ENCODE data around the gene FAM131B. TPM values are rescaled to one million over a fixed set of nuclear protein-coding genes. Genes with fewer than 3 reads are reported as not detected.

The FAM131B gene
- total RNA-seq, 1 donor from 2014 or later: 111 TPM

DNA sequence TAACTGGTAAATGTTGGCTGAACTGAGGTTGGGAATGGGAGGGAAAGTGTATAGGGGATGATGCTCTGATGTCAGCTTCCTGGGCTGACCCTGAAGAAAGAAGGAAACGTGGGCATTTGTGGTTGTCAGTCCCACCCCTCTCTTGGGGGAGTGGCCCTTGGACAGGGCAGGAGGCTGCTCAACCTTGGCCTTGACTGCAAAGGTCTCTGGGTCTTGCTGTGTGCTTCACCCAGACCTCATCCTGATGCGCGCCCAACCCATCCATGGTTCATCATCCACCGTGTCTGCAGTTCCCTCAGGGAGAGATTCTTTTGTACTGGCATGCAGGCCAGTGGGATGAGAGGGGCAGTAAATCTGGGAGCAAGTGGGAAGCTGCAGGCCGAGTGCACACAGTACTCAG, 13.9 kb upstream of the FAM131B start:
- Mint-ChIP-seq H3K27me3 (ENCODE audit: unreplicated experiment) (peaks cover 4% of the 10 kb centered on the region), H3K4me3 (ENCODE audit: unreplicated experiment) (no peak overlapping the region), H3K36me3 (ENCODE audit: unreplicated experiment) (no peaks in the 10 kb centered on the region), H3K4me1 (ENCODE audit: low read depth, unreplicated experiment) (peaks cover 36% of the 10 kb centered on the region), H3K27ac (ENCODE audit: unreplicated experiment) (no peak overlapping the region), H3K9me3 (ENCODE audit: unreplicated experiment) (peaks cover 8% of the 10 kb centered on the region)
- DNase-seq: no peak
- TF ChIP-seq, protein P1, sequence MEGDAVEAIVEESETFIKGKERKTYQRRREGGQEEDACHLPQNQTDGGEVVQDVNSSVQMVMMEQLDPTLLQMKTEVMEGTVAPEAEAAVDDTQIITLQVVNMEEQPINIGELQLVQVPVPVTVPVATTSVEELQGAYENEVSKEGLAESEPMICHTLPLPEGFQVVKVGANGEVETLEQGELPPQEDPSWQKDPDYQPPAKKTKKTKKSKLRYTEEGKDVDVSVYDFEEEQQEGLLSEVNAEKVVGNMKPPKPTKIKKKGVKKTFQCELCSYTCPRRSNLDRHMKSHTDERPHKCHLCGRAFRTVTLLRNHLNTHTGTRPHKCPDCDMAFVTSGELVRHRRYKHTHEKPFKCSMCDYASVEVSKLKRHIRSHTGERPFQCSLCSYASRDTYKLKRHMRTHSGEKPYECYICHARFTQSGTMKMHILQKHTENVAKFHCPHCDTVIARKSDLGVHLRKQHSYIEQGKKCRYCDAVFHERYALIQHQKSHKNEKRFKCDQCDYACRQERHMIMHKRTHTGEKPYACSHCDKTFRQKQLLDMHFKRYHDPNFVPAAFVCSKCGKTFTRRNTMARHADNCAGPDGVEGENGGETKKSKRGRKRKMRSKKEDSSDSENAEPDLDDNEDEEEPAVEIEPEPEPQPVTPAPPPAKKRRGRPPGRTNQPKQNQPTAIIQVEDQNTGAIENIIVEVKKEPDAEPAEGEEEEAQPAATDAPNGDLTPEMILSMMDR (IDR thresholded peaks at IDR 0.05; ENCODE audit: partially characterized antibody, unreplicated experiment): no peak

DNA sequence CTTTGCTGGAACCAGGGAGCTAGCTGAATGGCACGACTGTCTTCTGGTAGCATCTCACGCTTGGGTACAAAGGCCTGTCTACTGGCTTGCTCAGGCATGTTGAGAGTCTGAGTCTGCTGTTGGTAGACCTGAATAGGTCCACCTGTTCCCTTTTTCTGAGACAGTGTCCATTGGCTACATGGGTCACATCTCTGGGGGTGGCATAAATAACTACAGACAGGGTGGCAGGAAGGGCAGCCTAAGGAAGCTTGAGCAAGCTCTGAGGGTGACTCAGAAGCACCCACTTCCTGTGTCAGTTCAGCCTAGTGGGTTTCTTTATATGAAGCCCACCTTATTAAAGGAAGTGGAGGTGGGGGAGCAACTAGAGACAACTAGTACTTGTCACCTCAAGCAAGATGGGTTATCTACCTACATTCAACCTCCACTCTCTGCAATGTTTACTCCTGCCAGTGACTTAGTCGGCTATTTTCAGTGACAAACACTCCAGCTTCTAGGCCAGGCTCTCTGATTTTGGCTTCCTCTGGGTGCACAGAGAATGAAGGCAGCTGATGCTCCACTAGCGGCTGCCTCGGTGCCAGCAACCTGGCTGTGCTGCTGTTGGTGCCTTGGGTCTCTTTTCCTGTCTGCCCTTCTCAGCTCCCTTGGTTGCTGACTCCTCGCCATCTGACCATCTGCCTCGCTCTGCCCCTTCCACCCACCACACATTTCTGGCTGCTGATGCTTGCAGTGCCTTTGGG, 13.0 kb upstream of the FAM131B start:
- Mint-ChIP-seq H3K4me3 (ENCODE audit: unreplicated experiment) (no peak overlapping the region), H3K9me3 (ENCODE audit: unreplicated experiment) (peaks cover 11% of the 10 kb centered on the region), H3K27ac (ENCODE audit: unreplicated experiment) (no peak overlapping the region), H3K36me3 (ENCODE audit: unreplicated experiment) (no peaks in the 10 kb centered on the region), H3K4me1 (ENCODE audit: low read depth, unreplicated experiment) (peaks cover 36% of the 10 kb centered on the region), H3K27me3 (ENCODE audit: unreplicated experiment) (peaks cover 4% of the 10 kb centered on the region)
- DNase-seq: no peak
- TF ChIP-seq, protein P1 (IDR thresholded peaks at IDR 0.05; ENCODE audit: partially characterized antibody, unreplicated experiment): no peak

DNA sequence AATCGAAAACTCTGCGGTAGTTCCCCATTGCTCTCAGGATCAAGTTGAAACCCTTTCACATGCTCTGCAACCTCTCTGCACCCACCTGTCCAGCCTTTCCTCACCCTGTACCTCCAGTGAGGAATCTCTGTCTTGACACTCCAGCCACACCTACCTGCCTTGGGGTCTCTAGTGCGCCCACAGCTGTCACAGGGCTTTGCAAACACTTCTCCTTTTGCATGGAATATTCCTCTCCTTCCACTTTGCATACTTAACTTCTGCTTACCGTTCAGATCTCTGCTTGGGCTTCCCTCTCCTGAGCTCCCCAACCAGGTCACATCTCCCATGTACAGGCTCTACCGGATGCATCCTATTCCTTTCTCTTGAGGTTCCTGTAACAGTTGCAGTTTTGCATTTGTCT, 12.0 kb upstream of the FAM131B start:
- peaks cover 31% of the 10 kb centered on the region for H3K4me1 Mint-ChIP-seq (ENCODE audit: low read depth, unreplicated experiment)
- TF ChIP-seq, protein P1 (IDR thresholded peaks at IDR 0.05; ENCODE audit: partially characterized antibody, unreplicated experiment): no peak
- no peak for DNase-seq
- H3K27ac Mint-ChIP-seq (ENCODE audit: unreplicated experiment): no peak overlapping the region
- H3K4me3 Mint-ChIP-seq (ENCODE audit: unreplicated experiment): peak overlapping the region; percentile 23
- H3K9me3 Mint-ChIP-seq (ENCODE audit: unreplicated experiment): peaks cover 8% of the 10 kb centered on the region
- H3K36me3 Mint-ChIP-seq (ENCODE audit: unreplicated experiment): no peaks in the 10 kb centered on the region
- H3K27me3 Mint-ChIP-seq (ENCODE audit: unreplicated experiment): peaks cover 4% of the 10 kb centered on the region

DNA sequence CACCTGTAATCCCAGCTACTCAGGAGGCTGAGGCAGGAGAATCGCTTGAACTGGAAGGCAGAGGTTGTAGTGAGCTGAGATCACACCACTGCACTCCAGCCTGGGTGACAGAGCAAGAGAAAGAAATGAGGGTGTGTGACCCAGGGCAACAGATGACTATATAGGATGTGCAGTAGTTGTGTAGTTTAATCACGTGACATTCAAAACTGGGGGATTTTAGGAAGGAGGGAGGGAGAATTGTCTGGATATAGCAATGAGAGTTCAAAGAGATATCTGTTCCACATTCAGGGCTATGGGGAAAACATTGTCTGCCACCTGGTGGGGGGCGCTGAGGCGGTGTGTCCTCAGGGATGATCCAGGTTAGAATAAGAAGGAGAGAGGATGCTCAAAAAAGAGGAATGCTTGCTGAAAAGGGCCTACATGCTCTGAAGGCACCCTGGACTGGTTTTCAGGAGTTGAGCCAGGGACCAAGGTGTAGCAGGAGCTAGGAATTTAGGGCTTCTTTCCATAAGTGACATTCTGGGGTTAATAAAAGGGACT, 10.8 kb upstream of the FAM131B start:
- TF ChIP-seq, protein P1 (IDR thresholded peaks at IDR 0.05; ENCODE audit: partially characterized antibody, unreplicated experiment): no peak
- Mint-ChIP-seq H3K9me3 (ENCODE audit: unreplicated experiment) (peaks cover 8% of the 10 kb centered on the region), H3K36me3 (ENCODE audit: unreplicated experiment) (no peaks in the 10 kb centered on the region), H3K27me3 (ENCODE audit: unreplicated experiment) (peaks cover 2% of the 10 kb centered on the region), H3K4me3 (ENCODE audit: unreplicated experiment) (no peak overlapping the region), H3K4me1 (ENCODE audit: low read depth, unreplicated experiment) (peaks cover 23% of the 10 kb centered on the region), H3K27ac (ENCODE audit: unreplicated experiment) (no peak overlapping the region)
- no peak for DNase-seq

DNA sequence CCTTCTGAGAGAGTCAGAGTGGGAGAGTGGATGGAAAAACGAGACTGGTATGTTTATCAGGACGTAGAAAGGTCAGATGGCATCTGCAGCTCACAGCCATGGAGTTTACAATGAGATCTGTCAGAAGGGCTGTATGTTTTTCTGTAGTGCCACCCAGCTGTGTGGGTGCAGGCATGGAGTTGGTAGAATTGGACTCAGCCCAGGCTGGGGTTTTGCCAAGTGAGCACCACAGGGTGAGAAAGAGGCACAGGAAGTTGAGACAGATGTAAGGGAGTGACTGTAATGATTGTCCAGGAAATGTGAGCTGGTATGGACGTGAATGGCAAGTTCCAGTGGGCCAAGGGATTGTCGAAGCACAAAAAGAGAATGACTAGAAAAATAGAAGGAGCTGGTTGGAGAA, 9.6 kb upstream of the FAM131B start:
- H3K9me3 Mint-ChIP-seq (ENCODE audit: unreplicated experiment): peaks cover 8% of the 10 kb centered on the region
- H3K4me3 Mint-ChIP-seq (ENCODE audit: unreplicated experiment): no peak overlapping the region
- H3K4me1 Mint-ChIP-seq (ENCODE audit: low read depth, unreplicated experiment): peaks cover 23% of the 10 kb centered on the region
- H3K27ac Mint-ChIP-seq (ENCODE audit: unreplicated experiment): no peak overlapping the region
- TF ChIP-seq, protein P1 (IDR thresholded peaks at IDR 0.05; ENCODE audit: partially characterized antibody, unreplicated experiment): no peak
- DNase-seq: no peak
- H3K27me3 Mint-ChIP-seq (ENCODE audit: unreplicated experiment): peaks cover 4% of the 10 kb centered on the region
- no peaks in the 10 kb centered on the region for H3K36me3 Mint-ChIP-seq (ENCODE audit: unreplicated experiment)

Measured in glutamatergic neuron (in vitro differentiated cells).